GM20000 (cell line): Measurements from ENCODE around the gene MAGI2.
"Not testable (repeated sequence)": the region's sequence is repeated elsewhere in the genome, so short reads cannot be mapped to it uniquely, and the experiment has no call there.

Experiments used
- DNase-seq: peaks from one replicate; pipeline ENCODE4 v3.0.0; 2012; ENCODE audit warnings: low spot score
- CTCF ChIP-seq: IDR thresholded peaks from 2 replicates; pipeline ENCODE4 v1.5.1; 2012; ENCODE audit warnings: mild to moderate bottlenecking, control low read depth; ENCODE audit errors: extremely low read depth, missing control alignments

The MAGI2 gene

GRCh38 chr7:78261302-78261701 is 1192.2 kb downstream of the MAGI2 start:
- DNase-seq = no peak
- no peak for TF ChIP-seq CTCF

- no peak for TF ChIP-seq CTCF
- no peak for DNase-seq
These were observed 1192.6 kb downstream of the MAGI2 start for GRCh38 chr7:78260826-78261225.

GRCh38 chr7:78254726-78255055 is 1198.8 kb downstream of the MAGI2 start:
- no peak for DNase-seq
- no peak for TF ChIP-seq CTCF

- DNase-seq = no peak
- TF ChIP-seq CTCF = no peak
These were observed 1199.4 kb downstream of the MAGI2 start for GRCh38 chr7:78253850-78254725.

GRCh38 chr7:78248867-78249266 is 1204.6 kb downstream of the MAGI2 start:
- no peak for TF ChIP-seq CTCF
- DNase-seq = no peak

GRCh38 chr7:78247910-78248689 is 1205.4 kb downstream of the MAGI2 start:
- no peak for TF ChIP-seq CTCF
- no peak for DNase-seq

GRCh38 chr7:78240179-78240578 is 1213.3 kb downstream of the MAGI2 start:
- not testable (repeated sequence) for DNase-seq
